ENCODE results near the gene IL18RAP.

DNA sequence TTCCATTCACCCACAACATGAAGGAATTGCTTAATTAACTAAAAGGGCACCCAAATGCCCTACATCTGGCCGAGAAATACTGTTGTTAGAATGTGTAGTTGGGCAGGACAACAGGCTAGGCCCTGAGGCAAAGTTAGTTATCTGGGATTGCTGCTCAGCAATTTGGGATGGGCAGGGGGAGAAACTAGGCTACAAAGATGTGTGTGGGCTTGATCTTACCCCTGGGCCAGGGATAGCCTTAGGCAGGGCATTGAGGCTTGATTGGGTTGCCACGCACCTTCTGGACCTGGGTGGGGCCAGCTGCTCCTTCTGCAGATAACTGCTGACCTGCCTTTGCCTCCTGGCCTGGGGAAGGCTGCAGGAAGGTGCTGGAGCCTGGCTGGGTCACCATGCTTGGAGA, 9.4 kb downstream of the IL18RAP start:
- TF ChIP-seq CTCF (IDR thresholded peaks at IDR 0.05; ENCODE audit: insufficient read depth, low read length, poor library complexity, severe bottlenecking) = no peak
- TF ChIP-seq EZH2phosphoT487 (conservative IDR thresholded peaks at IDR 0.05; ENCODE audit: low read length) = no peak

Data from SU-DHL-6 (cell line).